ENCODE measurements around the gene ATP6V1C2.

- TF ChIP-seq CTCF (IDR thresholded peaks at IDR 0.05; ENCODE audit: extremely low read depth in 1 of 2, insufficient read depth in 1 of 2, low read depth in 1 of 2, low read length in 2 of 2) = no peak
- TF ChIP-seq POLR2A (IDR thresholded peaks at IDR 0.05; ENCODE audit: low read depth, low read length) = no peak
- TF ChIP-seq POLR2AphosphoS5 (IDR thresholded peaks at IDR 0.05; ENCODE audit: insufficient read depth, low read depth, low read length) = no peak
These were observed 46.7 kb downstream of the ATP6V1C2 start for GRCh38 chr2:10768063-10768507.

Data from endothelial cell of umbilical vein (primary cell).